Measurements from ENCODE around the gene COTL1. TPM values are rescaled to one million over a fixed set of nuclear protein-coding genes. Genes with fewer than 3 reads are reported as not detected.
"Not testable (repeated sequence)": the region's sequence is repeated elsewhere in the genome, so short reads cannot be mapped to it uniquely, and the experiment has no call there.

The COTL1 gene
- total RNA-seq, 4 donors from 2014 or later: 19.1 to 66.9 (median 29.4) TPM

GRCh38 chr16:84560269-84560668 is 57.6 kb downstream of the COTL1 start:
- no peak for DNase-seq
- Histone ChIP-seq H3K4me3 (no peak overlapping the region), H3K9me3 (no peaks in the 10 kb centered on the region), H3K36me3 (no peaks in the 10 kb centered on the region), H3K27ac (no peak overlapping the region), H3K4me1 (no peaks in the 10 kb centered on the region), H3K27me3 (no peaks in the 10 kb centered on the region)
- TF ChIP-seq POLR2A (IDR thresholded peaks at IDR 0.05): no peak
- TF ChIP-seq CTCF (IDR thresholded peaks at IDR 0.05): no peak
- intact Hi-C loops (cut with DNase I; ENCODE audit: low total_unique reads): no loop called here

GRCh38 chr16:84559311-84559932 is 58.5 kb downstream of the COTL1 start:
- TF ChIP-seq CTCF (IDR thresholded peaks at IDR 0.05): no peak
- no peak for TF ChIP-seq POLR2A (IDR thresholded peaks at IDR 0.05)
- H3K4me3 ChIP-seq: no peak overlapping the region

GRCh38 chr16:84558850-84559249 is 59.0 kb downstream of the COTL1 start:
- H3K4me1 ChIP-seq; H3K27ac ChIP-seq; DNase-seq; H3K9me3 ChIP-seq; H3K4me3 ChIP-seq; intact Hi-C loops (cut with DNase I; ENCODE audit: low total_unique reads); H3K36me3 ChIP-seq; H3K27me3 ChIP-seq: not testable (repeated sequence)

More at GRCh38 chr16:84559311-84559932, 58.5 kb downstream of the COTL1 start:
- Histone ChIP-seq H3K36me3 (no peaks in the 10 kb centered on the region), H3K27me3 (no peaks in the 10 kb centered on the region), H3K27ac (no peak overlapping the region), H3K9me3 (no peaks in the 10 kb centered on the region), H3K4me1 (no peaks in the 10 kb centered on the region)
- no peak for DNase-seq
- intact Hi-C loops (cut with DNase I; ENCODE audit: low total_unique reads): no loop called here

GRCh38 chr16:84557504-84557903 is 60.4 kb downstream of the COTL1 start:
- TF ChIP-seq CTCF (IDR thresholded peaks at IDR 0.05): no peak
- TF ChIP-seq POLR2A (IDR thresholded peaks at IDR 0.05): no peak
- intact Hi-C loops (cut with DNase I; ENCODE audit: low total_unique reads): no loop called here
- Histone ChIP-seq H3K36me3 (no peaks in the 10 kb centered on the region), H3K27me3 (no peaks in the 10 kb centered on the region), H3K4me1 (no peaks in the 10 kb centered on the region), H3K9me3 (no peaks in the 10 kb centered on the region), H3K27ac (no peak overlapping the region), H3K4me3 (no peak overlapping the region)
- no peak for DNase-seq

GRCh38 chr16:84557059-84557458 is 60.8 kb downstream of the COTL1 start:
- no peak overlapping the region for H3K4me3 ChIP-seq
- no peak overlapping the region for H3K27ac ChIP-seq
- intact Hi-C loops (cut with DNase I; ENCODE audit: low total_unique reads): no loop called here
- DNase-seq: no peak
- no peaks in the 10 kb centered on the region for H3K36me3 ChIP-seq
- no peaks in the 10 kb centered on the region for H3K27me3 ChIP-seq
- TF ChIP-seq POLR2A (IDR thresholded peaks at IDR 0.05) (no peak), CTCF (IDR thresholded peaks at IDR 0.05) (no peak)
- no peaks in the 10 kb centered on the region for H3K9me3 ChIP-seq
- no peaks in the 10 kb centered on the region for H3K4me1 ChIP-seq
